Measurements from ENCODE around the gene NUDCD3.

DNA sequence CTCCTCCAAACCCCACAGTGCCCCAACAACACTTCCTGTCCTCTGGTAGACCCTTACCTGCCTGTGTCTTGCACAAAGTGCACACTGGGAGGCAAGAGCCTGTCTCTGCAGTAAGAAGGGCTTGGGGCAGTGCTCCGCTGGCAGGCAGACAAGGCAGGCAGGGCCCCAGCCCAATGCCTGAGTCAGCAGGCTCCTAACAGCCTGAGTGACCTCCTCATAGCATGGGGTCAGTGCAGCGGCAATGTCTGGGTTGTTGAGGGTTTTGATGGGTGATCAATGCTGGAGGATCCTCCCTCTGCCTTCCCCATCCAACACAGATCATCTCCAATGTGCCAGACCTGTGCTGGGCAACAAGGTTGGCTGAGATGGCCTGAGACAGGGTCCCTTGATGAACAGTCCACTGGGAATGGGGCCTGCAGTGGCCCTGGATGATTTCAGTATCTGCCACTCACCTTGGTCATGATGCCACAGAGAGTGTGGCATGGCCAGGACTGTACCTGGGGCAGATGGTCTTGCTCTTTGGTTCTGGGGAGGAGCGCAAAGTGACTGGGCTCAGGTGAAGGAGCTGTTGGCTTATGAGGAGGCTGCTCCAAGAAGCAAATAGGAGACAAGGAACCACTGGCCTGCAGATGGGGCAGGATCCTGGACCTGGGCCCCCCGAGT lies 109.5 kb downstream of the NUDCD3 start:
- TF ChIP-seq, protein P1, sequence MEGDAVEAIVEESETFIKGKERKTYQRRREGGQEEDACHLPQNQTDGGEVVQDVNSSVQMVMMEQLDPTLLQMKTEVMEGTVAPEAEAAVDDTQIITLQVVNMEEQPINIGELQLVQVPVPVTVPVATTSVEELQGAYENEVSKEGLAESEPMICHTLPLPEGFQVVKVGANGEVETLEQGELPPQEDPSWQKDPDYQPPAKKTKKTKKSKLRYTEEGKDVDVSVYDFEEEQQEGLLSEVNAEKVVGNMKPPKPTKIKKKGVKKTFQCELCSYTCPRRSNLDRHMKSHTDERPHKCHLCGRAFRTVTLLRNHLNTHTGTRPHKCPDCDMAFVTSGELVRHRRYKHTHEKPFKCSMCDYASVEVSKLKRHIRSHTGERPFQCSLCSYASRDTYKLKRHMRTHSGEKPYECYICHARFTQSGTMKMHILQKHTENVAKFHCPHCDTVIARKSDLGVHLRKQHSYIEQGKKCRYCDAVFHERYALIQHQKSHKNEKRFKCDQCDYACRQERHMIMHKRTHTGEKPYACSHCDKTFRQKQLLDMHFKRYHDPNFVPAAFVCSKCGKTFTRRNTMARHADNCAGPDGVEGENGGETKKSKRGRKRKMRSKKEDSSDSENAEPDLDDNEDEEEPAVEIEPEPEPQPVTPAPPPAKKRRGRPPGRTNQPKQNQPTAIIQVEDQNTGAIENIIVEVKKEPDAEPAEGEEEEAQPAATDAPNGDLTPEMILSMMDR (conservative IDR thresholded peaks at IDR 0.05 in 1 of 2, IDR thresholded peaks at IDR 0.05 in 1 of 2; ENCODE audit: extremely low read depth in 1 of 2, insufficient read depth in 1 of 2, low read depth in 1 of 2, low read length in 2 of 2), result no peak
- TF ChIP-seq EZH2 (IDR thresholded peaks at IDR 0.05; ENCODE audit: borderline replicate concordance, low read length), result no peak
